ENCODE measurements around the gene REG3A.
A peak's percentile ranks its signal among the peaks of the same experiment; 100 is the strongest.

The REG3A gene

DNA sequence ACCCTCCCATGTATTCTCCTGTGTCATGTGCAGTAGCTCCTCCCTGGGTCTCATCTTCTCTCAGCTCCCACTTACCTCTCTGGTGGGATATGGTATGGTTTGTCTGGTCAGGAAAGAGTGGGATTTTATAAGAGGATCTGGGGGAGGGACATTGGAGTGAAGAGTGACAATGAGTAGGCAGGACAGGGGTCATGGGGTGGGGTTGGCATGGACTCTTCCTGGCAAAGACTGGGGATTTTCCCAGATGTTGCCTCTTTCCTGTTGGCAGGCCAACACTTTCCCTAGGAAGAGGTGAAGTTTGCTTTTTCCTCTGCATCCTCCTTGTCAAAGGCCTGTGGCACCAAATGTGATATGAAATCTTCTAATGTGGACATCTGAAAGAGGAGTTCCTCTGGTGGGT, at the start of gene REG3A:
TSS of gene REG3A (minus strand) at position 101 of the 400 bp plus-strand sequence. CDS start 348 bp downstream, outside the sequence.
- Histone ChIP-seq H3K4me3 (ENCODE audit: low read depth, low read length) (no peak within 1 kb of the TSS), H3K36me3 (no peaks in the 10 kb centered on the region), H3K27ac (no peak within 1 kb of the TSS), H3K27me3 (ENCODE audit: insufficient read depth, low read depth, severe bottlenecking) (peaks cover 59% of the 10 kb centered on the region), H3K9me3 (ENCODE audit: severe bottlenecking) (no peaks in the 10 kb centered on the region)
- no peak for TF ChIP-seq CTCF (IDR thresholded peaks at IDR 0.05; ENCODE audit: low read depth, low read length)
- no peak for DNase-seq

- Histone ChIP-seq H3K9me3 (ENCODE audit: severe bottlenecking) (no peaks in the 10 kb centered on the region), H3K27ac (no peak overlapping the region), H3K27me3 (ENCODE audit: insufficient read depth, low read depth, severe bottlenecking) (peaks cover 82% of the 10 kb centered on the region), H3K4me3 (ENCODE audit: low read depth, low read length) (no peak overlapping the region), H3K36me3 (no peaks in the 10 kb centered on the region)
- TF ChIP-seq CTCF (IDR thresholded peaks at IDR 0.05; ENCODE audit: low read depth, low read length), result no peak
- DNase-seq, result no peak
Measured at GRCh38 chr2:79200762-79201161, 41.2 kb upstream of the REG3A start.

DNA sequence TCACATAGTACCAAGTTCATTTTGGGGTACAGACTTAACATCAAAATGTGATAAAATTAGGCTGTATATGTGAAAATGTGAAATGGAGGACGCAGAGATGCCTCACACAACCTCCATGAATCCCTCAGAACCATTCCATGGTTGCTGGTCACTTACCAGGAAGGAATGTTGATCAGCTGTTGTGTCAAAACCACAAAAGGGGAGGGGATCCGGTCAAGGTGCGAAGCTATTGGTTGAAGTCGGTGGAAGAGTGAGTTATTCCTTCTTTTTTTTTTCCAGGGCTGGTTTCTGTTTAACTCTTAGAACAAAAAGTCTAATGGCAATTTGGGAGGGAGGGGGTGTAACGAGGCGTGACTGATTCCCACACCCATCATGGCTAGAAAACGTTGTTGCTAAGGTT, 32.3 kb upstream of the REG3A start:
- Histone ChIP-seq H3K27me3 (ENCODE audit: insufficient read depth, low read depth, severe bottlenecking) (peaks cover 91% of the 10 kb centered on the region), H3K36me3 (no peaks in the 10 kb centered on the region), H3K27ac (no peak overlapping the region), H3K4me3 (ENCODE audit: low read depth, low read length) (no peak overlapping the region), H3K9me3 (ENCODE audit: severe bottlenecking) (no peaks in the 10 kb centered on the region)
- no peak for DNase-seq
- no peak for TF ChIP-seq CTCF (IDR thresholded peaks at IDR 0.05; ENCODE audit: low read depth, low read length)

DNA sequence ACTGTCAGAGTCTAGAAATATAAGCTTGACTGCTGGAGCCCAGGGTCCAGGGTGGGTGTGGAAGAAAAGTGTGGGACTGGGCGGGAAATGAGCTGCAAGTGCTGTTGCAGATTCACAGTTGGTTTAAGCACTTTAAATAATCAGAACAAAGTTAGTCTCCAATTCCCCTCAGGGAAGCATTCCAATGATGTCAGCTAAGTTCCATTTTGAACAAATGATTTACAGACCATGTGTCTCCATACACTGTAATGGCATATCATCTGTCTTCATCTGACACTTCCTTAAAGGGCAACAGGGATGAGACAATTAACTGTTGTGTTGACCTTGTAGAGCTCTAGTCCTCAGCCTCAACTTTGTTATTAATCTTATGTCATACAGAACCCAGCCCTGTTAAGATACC, 31.5 kb upstream of the REG3A start:
- no peak for TF ChIP-seq CTCF (IDR thresholded peaks at IDR 0.05; ENCODE audit: low read depth, low read length)
- no peaks in the 10 kb centered on the region for H3K9me3 ChIP-seq (ENCODE audit: severe bottlenecking)
- no peaks in the 10 kb centered on the region for H3K36me3 ChIP-seq
- H3K27ac ChIP-seq, result no peak overlapping the region
- peaks cover 91% of the 10 kb centered on the region for H3K27me3 ChIP-seq (ENCODE audit: insufficient read depth, low read depth, severe bottlenecking)
- DNase-seq, result no peak
- H3K4me3 ChIP-seq (ENCODE audit: low read depth, low read length), result no peak overlapping the region

DNA sequence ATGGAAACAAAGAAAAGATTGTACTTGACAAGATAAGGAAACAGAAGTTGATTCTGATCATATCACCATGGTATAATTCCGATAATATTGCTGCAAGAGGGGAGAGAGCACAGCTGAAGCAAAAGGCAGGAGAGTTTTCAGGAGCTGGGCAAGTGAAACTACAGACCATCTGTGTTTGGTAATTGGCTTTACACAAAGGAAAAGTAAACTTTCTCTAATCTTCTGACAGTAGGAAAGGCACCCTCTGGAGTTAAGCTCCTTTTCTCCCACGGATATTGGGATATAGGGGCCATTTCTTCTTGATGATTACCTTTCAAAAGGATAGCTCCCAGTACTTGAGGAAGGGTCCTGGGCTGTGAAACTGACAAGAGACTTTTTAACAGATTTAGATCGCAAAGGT, 29.9 kb upstream of the REG3A start:
- no peak for TF ChIP-seq CTCF (IDR thresholded peaks at IDR 0.05; ENCODE audit: low read depth, low read length)
- no peak overlapping the region for H3K4me3 ChIP-seq (ENCODE audit: low read depth, low read length)
- H3K27ac ChIP-seq, result no peak overlapping the region
- no peaks in the 10 kb centered on the region for H3K9me3 ChIP-seq (ENCODE audit: severe bottlenecking)
- no peaks in the 10 kb centered on the region for H3K36me3 ChIP-seq
- H3K27me3 ChIP-seq (ENCODE audit: insufficient read depth, low read depth, severe bottlenecking), result peaks cover 93% of the 10 kb centered on the region
- peak; percentile 8 for DNase-seq

DNA sequence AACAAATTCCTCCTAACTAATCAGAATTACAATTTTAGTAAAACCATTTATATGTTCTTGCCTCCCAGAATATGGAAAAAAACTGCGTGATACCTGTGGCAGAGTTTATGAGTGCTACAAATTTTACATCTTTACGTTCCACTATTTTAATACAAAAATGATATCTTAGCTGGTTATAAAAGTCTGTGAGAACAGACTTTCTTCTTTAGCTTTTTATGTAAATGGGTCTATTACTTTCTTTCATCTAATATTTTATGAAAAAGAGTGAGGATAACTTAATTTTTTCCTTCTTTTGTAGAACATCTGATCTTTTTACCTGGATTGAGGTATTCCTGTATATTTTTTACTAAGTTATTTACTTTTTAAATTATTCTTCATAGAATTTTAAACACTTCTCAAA, 22.1 kb upstream of the REG3A start:
- TF ChIP-seq CTCF (IDR thresholded peaks at IDR 0.05; ENCODE audit: low read depth, low read length), result no peak
- H3K4me3 ChIP-seq (ENCODE audit: low read depth, low read length), result no peak overlapping the region
- DNase-seq, result no peak
- peaks cover 53% of the 10 kb centered on the region for H3K27me3 ChIP-seq (ENCODE audit: insufficient read depth, low read depth, severe bottlenecking)
- H3K27ac ChIP-seq, result no peak overlapping the region
- no peaks in the 10 kb centered on the region for H3K36me3 ChIP-seq
- H3K9me3 ChIP-seq (ENCODE audit: severe bottlenecking), result peaks cover 8% of the 10 kb centered on the region

Data from WERI-Rb-1 (cell line).